Panc1 (cell line): ENCODE data around the gene NUP210. TPM values are rescaled to one million over a fixed set of nuclear protein-coding genes. Genes with fewer than 3 reads are reported as not detected.

ENCODE experiments used
- ATAC-seq: fragments of 200-7000 bp; cut with Tn5 transposase; 2 replicates; pipeline ENCODE4 v1.9.1; 2020; ENCODE audit warnings: mild to moderate bottlenecking, moderate library complexity
- BruUV-seq: library from RNA; stranded (reverse); fragments of 400-500 nt; replicated peaks from 2 replicates; lab custom pipeline; 2021; lab: Mats Ljungman, UMichigan
- CTCF ChIA-PET: fragments of 300-600 bp; sonication (Branson Sonifier 250); formaldehyde crosslinking; loops from one replicate; lab custom pipeline; 2022; ENCODE audit warnings: antibody characterized with exemption; lab: Charles Lee
- POLR2A ChIA-PET: fragments of 300-600 bp; sonication (Branson Sonifier 250); formaldehyde crosslinking; loops from one replicate; lab custom pipeline; 2022; ENCODE audit warnings: antibody characterized with exemption; lab: Charles Lee
- DNase-seq: peaks from one replicate; pipeline ENCODE4 v3.0.0-alpha.2; 2010; ENCODE audit warnings: low read depth, low spot score
- H3K27ac ChIP-seq: 2 replicates; pipeline ENCODE4 v1.5.1; 2011; ENCODE audit warnings: mild to moderate bottlenecking, low read length, inconsistent platforms
- H3K27me3 ChIP-seq: fragments of 200-500 bp; sonication (Bioruptor generic); 2 replicates; pipeline ENCODE4 v1.6.0; 2014; ENCODE audit warnings: low read length, inconsistent platforms; ENCODE audit not compliant: control insufficient read depth, insufficient read depth
- H3K36me3 ChIP-seq: fragments of 200-500 bp; sonication (Bioruptor generic); 2 replicates; pipeline ENCODE4 v1.5.1; 2014; ENCODE audit warnings: inconsistent platforms, mild to moderate bottlenecking, low read length, moderate library complexity; ENCODE audit not compliant: control insufficient read depth, insufficient read depth
- H3K4me1 ChIP-seq: 2 replicates; pipeline ENCODE4 v1.5.1; 2011; ENCODE audit warnings: inconsistent platforms, mild to moderate bottlenecking, low read length, moderate library complexity; ENCODE audit not compliant: control insufficient read depth, insufficient read depth
- H3K4me3 ChIP-seq, 2 experiments: 2 replicates each; pipeline ENCODE4 v1.5.1; 2011 to 2012; ENCODE audit warnings: low read depth in 2 of 2, low read length in 2 of 2, mild to moderate bottlenecking in 2 of 2, inconsistent platforms in 1 of 2, moderate library complexity in 1 of 2
- H3K9me3 ChIP-seq: fragments of 200-500 bp; sonication (Bioruptor generic); 2 replicates; pipeline ENCODE4 v1.5.1; 2014; ENCODE audit warnings: low read depth, mild to moderate bottlenecking, inconsistent platforms, low read length, moderate library complexity; ENCODE audit not compliant: control insufficient read depth, insufficient read depth
- CTCF ChIP-seq: fragments of 450-650 bp; IDR thresholded peaks from 2 replicates; pipeline ENCODE4 v1.5.1; 2017; ENCODE audit warnings: mild to moderate bottlenecking
- POLR2AphosphoS5 ChIP-seq: IDR thresholded peaks from 2 replicates; pipeline ENCODE4 v1.6.1; 2012; ENCODE audit warnings: mild to moderate bottlenecking, low read depth, low read length, moderate library complexity
- REST ChIP-seq, 2 experiments: IDR thresholded peaks; 2 replicates each; pipeline ENCODE4 v1.6.1; 2011 to 2012; ENCODE audit warnings: low read depth in 2 of 2, control low read depth in 1 of 2, low read length in 1 of 2, mild to moderate bottlenecking in 1 of 2, moderate library complexity in 1 of 2; ENCODE audit not compliant: insufficient read depth in 1 of 2
- SIN3A ChIP-seq: IDR thresholded peaks from 2 replicates; pipeline ENCODE4 v1.6.1; 2012; ENCODE audit warnings: low read depth, mild to moderate bottlenecking, low read length, moderate library complexity, borderline replicate concordance; ENCODE audit not compliant: insufficient read depth
- TCF7L2 ChIP-seq: IDR thresholded peaks from 2 replicates; pipeline ENCODE4 v1.6.1; 2011; ENCODE audit warnings: mild to moderate bottlenecking, low read depth, low read length, inconsistent platforms
- in situ Hi-C: cut with HindIII; loops from 2 replicates; pipeline ENCODE4 v1.10.0; 2016; ENCODE audit warnings: low sequenced_read_pairs, low pct_unique_long_range_greater_than_20kb
- intact Hi-C: fragments of 100-400 bp; cut with micrococcal nuclease; formaldehyde crosslinking; loops from one replicate; pipeline ENCODE4 v1.10.0; 2022; ENCODE audit not compliant: unreplicated experiment
- total RNA-seq: library from RNA; stranded (reverse); gene quantifications from one replicate; pipeline ENCODE4 v1.2.1, GENCODE V29; 2021; ENCODE audit not compliant: unreplicated experiment

Gene NUP210
- total RNA-seq, 1 experiment from 2014 or later = 36.8 TPM

- no peak overlapping the region for H3K4me3 ChIP-seq
- intact Hi-C loops = no loop called here
- no TSS peak for BruUV-seq
- TF ChIP-seq POLR2AphosphoS5 (no peak), CTCF (no peak), SIN3A (no peak), TCF7L2 (no peak)
- POLR2A ChIA-PET = no interaction called here
- no peak overlapping the region for H3K27ac ChIP-seq
- DNase-seq (no peak), ATAC-seq (no peak)
- peaks cover 8% of the 10 kb centered on the region for H3K4me1 ChIP-seq
- in situ Hi-C loops = no loop called here
- peaks cover 3% of the 10 kb centered on the region; the same call in 1 of the 2 replicates for H3K9me3 ChIP-seq
- no peaks in the 10 kb centered on the region for H3K36me3 ChIP-seq
- no peaks in the 10 kb centered on the region for H3K27me3 ChIP-seq
- CTCF ChIA-PET = no interaction called here
Observed at GRCh38 chr3:13285007-13285567, 135.0 kb downstream of the NUP210 start.

GRCh38 chr3:13283877-13284264, 136.3 kb downstream of the NUP210 start:
- POLR2A ChIA-PET = no interaction called here
- H3K4me1 ChIP-seq = peaks cover 8% of the 10 kb centered on the region
- no peaks in the 10 kb centered on the region for H3K27me3 ChIP-seq
- H3K27ac ChIP-seq = no peak overlapping the region
- CTCF ChIA-PET = interaction anchor here (0.7 kb wide), 1 partner anchor 181 kb away, joined by 3 read pairs; no protein-coding TSS in a partner anchor
- no peak for TF ChIP-seq SIN3A
- TF ChIP-seq CTCF = no peak
- no peak for TF ChIP-seq POLR2AphosphoS5
- no peak for TF ChIP-seq REST (IDR thresholded peaks at IDR 0.05; ENCODE audit: insufficient read depth in 1 of 2, low read depth in 2 of 2, low read length in 1 of 2)
- TF ChIP-seq TCF7L2 = no peak
- DNase-seq (no peak), ATAC-seq (no peak)
- no TSS peak for BruUV-seq
- in situ Hi-C loops = no loop called here
- peak overlapping the region in 1 of 2 experiments; percentile 65; a peak in 2 of 4 replicates for H3K4me3 ChIP-seq
- peaks cover 3% of the 10 kb centered on the region; the same call in 1 of the 2 replicates for H3K9me3 ChIP-seq
- H3K36me3 ChIP-seq = no peaks in the 10 kb centered on the region
- intact Hi-C loops = no loop called here
